H1 (cell line): ENCODE measurements around the gene SCAF1.

Source experiments
- CEBPB ChIP-seq: IDR thresholded peaks from 2 replicates; pipeline ENCODE4 v1.6.1; 2012; ENCODE audit warnings: low read depth, low read length
- GABPA ChIP-seq: IDR thresholded peaks from 2 replicates; pipeline ENCODE4 v1.6.1; 2011; ENCODE audit warnings: mild to moderate bottlenecking, low read length, moderate library complexity, borderline replicate concordance; ENCODE audit not compliant: insufficient read depth

GRCh38 chr19:49677901-49678674 is 36.1 kb downstream of the SCAF1 start:
- no peak for TF ChIP-seq CEBPB
- TF ChIP-seq GABPA: no peak
